H1 (cell line): Measurements from ENCODE around the gene ADD3. TPM values are rescaled to one million over a fixed set of nuclear protein-coding genes. Genes with fewer than 3 reads are reported as not detected.

Source experiments
- CTCF ChIA-PET: fragments of 300-600 bp; sonication (Branson Sonifier 250); formaldehyde crosslinking; loops from one replicate; lab custom pipeline; 2021; ENCODE audit not compliant: partially characterized antibody; lab: Charles Lee
- POLR2A ChIA-PET: fragments of 300-600 bp; sonication (Branson Sonifier 250); formaldehyde crosslinking; loops from one replicate; lab custom pipeline; 2021; ENCODE audit warnings: inconsistent platforms; ENCODE audit not compliant: partially characterized antibody; lab: Charles Lee
- DNase-seq, 2 experiments: peaks; one replicate each; pipeline versions ENCODE4 v3.0.0 to v3.0.0-alpha.2; 2010 to 2022; ENCODE audit warnings: low spot score in 2 of 2, low read depth in 1 of 2, mixed read lengths in 1 of 2
- FAIRE-seq: peaks from 2 replicates; lab custom pipeline; 2011; peaks lifted over from hg19 to GRCh38; lab: Jason Lieb, UNC
- H2AFZ ChIP-seq: 2 replicates; pipeline ENCODE4 v1.8.1; 2012; ENCODE audit warnings: low read length, inconsistent platforms
- H2AK5ac ChIP-seq: 2 replicates; pipeline ENCODE4 v1.6.1; 2013; ENCODE audit warnings: low read depth, low read length
- H2BK120ac ChIP-seq: replicated peaks from 2 replicates; pipeline ENCODE3; 2013; ENCODE audit warnings: low read depth, low read length, inconsistent platforms
- H2BK12ac ChIP-seq: 2 replicates; pipeline ENCODE4 v1.6.1; 2013; ENCODE audit warnings: low read depth, low read length
- H2BK15ac ChIP-seq: 2 replicates; pipeline ENCODE4 v1.6.1; 2013; ENCODE audit warnings: low read length
- H2BK20ac ChIP-seq: 2 replicates; pipeline ENCODE4 v1.6.1; 2013; ENCODE audit warnings: low read length
- H2BK5ac ChIP-seq: 2 replicates; pipeline ENCODE4 v1.6.1; 2013; ENCODE audit warnings: low read depth, low read length
- H3K14ac ChIP-seq: 2 replicates; pipeline ENCODE4 v1.6.1; 2013; ENCODE audit warnings: inconsistent platforms; ENCODE audit not compliant: insufficient read length
- H3K18ac ChIP-seq: 2 replicates; pipeline ENCODE4 v1.6.1; 2013; ENCODE audit warnings: low read length; ENCODE audit errors: extremely low read depth
- H3K23ac ChIP-seq: 2 replicates; pipeline ENCODE4 v1.6.1; 2013; ENCODE audit warnings: inconsistent platforms; ENCODE audit not compliant: insufficient read length
- H3K23me2 ChIP-seq: 2 replicates; pipeline ENCODE4 v1.6.1; 2013; ENCODE audit warnings: low read depth, low read length
- H3K27ac ChIP-seq: 2 replicates; pipeline ENCODE4 v1.6.1; 2011; ENCODE audit warnings: low read depth, low read length, inconsistent platforms
- H3K27me3 ChIP-seq, 4 experiments: replicated peaks in 1 of 4; 1 replicate in 1 of 4; 2 replicates in 3 of 4; pipeline versions ENCODE4 v1.6.1 to v1.8.1; 2011 to 2013; ENCODE audit warnings: low read length in 3 of 4, mild to moderate bottlenecking in 3 of 4, inconsistent platforms in 2 of 4, mixed read lengths in 2 of 4, moderate library complexity in 1 of 4; ENCODE audit not compliant: control insufficient read depth in 3 of 4, insufficient read depth in 3 of 4; ENCODE audit errors: extremely low read depth in 1 of 4
- H3K36me3 ChIP-seq, 4 experiments: 2 replicates each; pipeline versions ENCODE4 v1.6.1 to v1.8.1; 2011 to 2013; ENCODE audit warnings: mild to moderate bottlenecking in 4 of 4, low read length in 3 of 4, moderate library complexity in 2 of 4, control low read depth in 1 of 4, inconsistent platforms in 1 of 4; ENCODE audit not compliant: insufficient read depth in 4 of 4, control insufficient read depth in 2 of 4
- H3K4ac ChIP-seq: replicated peaks from 2 replicates; pipeline ENCODE3; 2013; ENCODE audit warnings: low read length, low read depth, mixed read lengths, inconsistent platforms; ENCODE audit not compliant: insufficient read length
- H3K4me1 ChIP-seq, 4 experiments: replicated peaks in 1 of 4; 1 replicate in 1 of 4; 2 replicates in 3 of 4; pipeline versions ENCODE4 v1.6.1 to v1.8.1; 2011 to 2013; ENCODE audit warnings: low read length in 3 of 4, inconsistent platforms in 2 of 4, mixed read lengths in 1 of 4; ENCODE audit not compliant: insufficient read depth in 4 of 4, control insufficient read depth in 3 of 4
- H3K4me2 ChIP-seq, 2 experiments: 2 replicates each; pipeline versions ENCODE4 v1.6.1 to v1.8.1; 2011 to 2013; ENCODE audit warnings: low read depth in 2 of 2, low read length in 2 of 2, control low read depth in 1 of 2, inconsistent platforms in 1 of 2, mild to moderate bottlenecking in 1 of 2; ENCODE audit not compliant: insufficient read depth in 1 of 2
- H3K4me3 ChIP-seq, 4 experiments: fragments of 200-600, 300-600 bp in 1 of 4; sonication (generic), shearing (Covaris generic), sonication (Bioruptor Twin) in 1 of 4; 2 replicates each; pipeline versions ENCODE4 v1.5.1 to v1.8.1; 2011 to 2016; ENCODE audit warnings: low read length in 4 of 4, low read depth in 3 of 4, control low read depth in 2 of 4, inconsistent platforms in 2 of 4, mild to moderate bottlenecking in 2 of 4, mixed read lengths in 1 of 4, moderate library complexity in 1 of 4; ENCODE audit not compliant: insufficient read depth in 2 of 4; ENCODE audit errors: extremely low read depth in 1 of 4
- H3K56ac ChIP-seq: replicated peaks from 2 replicates; pipeline ENCODE3; 2013; ENCODE audit warnings: low read depth, mild to moderate bottlenecking, mixed read lengths, low read length, inconsistent platforms; ENCODE audit not compliant: insufficient read length
- H3K79me1 ChIP-seq: 2 replicates; pipeline ENCODE4 v1.6.1; 2013; ENCODE audit warnings: low read depth, low read length, control low read depth
- H3K79me2 ChIP-seq, 2 experiments: 2 replicates each; pipeline versions ENCODE4 v1.6.1 to v1.8.1; 2012 to 2013; ENCODE audit warnings: low read length in 2 of 2, mild to moderate bottlenecking in 2 of 2, inconsistent platforms in 1 of 2; ENCODE audit not compliant: insufficient read depth in 2 of 2, control insufficient read depth in 1 of 2
- H3K9ac ChIP-seq, 4 experiments: replicated peaks in 1 of 4; 1 replicate in 1 of 4; 2 replicates in 3 of 4; pipeline versions ENCODE4 v1.6.1 to v1.8.1; 2011 to 2013; ENCODE audit warnings: low read depth in 3 of 4, low read length in 3 of 4, control low read depth in 2 of 4, mild to moderate bottlenecking in 2 of 4, moderate library complexity in 2 of 4, inconsistent platforms in 1 of 4; ENCODE audit errors: extremely low read depth in 1 of 4
- H3K9me3 ChIP-seq, 2 experiments: 2 replicates each; pipeline versions ENCODE4 v1.6.1 to v1.8.1; 2012 to 2013; ENCODE audit warnings: mild to moderate bottlenecking in 2 of 2, moderate library complexity in 2 of 2, control low read depth in 1 of 2, inconsistent platforms in 1 of 2, low read depth in 1 of 2, low read length in 1 of 2, mixed read lengths in 1 of 2; ENCODE audit not compliant: insufficient read depth in 2 of 2
- H4K20me1 ChIP-seq, 2 experiments: replicated peaks in 1 of 2; 2 replicates each; pipeline versions ENCODE3 to v1.8.1; 2011 to 2013; ENCODE audit warnings: inconsistent platforms in 2 of 2, low read length in 2 of 2, mild to moderate bottlenecking in 1 of 2; ENCODE audit not compliant: insufficient read depth in 2 of 2, control insufficient read depth in 1 of 2
- H4K5ac ChIP-seq: 2 replicates; pipeline ENCODE4 v1.6.1; 2013; ENCODE audit warnings: low read length, low read depth, mixed read lengths, inconsistent platforms; ENCODE audit not compliant: insufficient read length
- H4K8ac ChIP-seq: 2 replicates; pipeline ENCODE4 v1.8.0; 2013; ENCODE audit warnings: mild to moderate bottlenecking, moderate library complexity, low read length, inconsistent platforms; ENCODE audit not compliant: insufficient read depth; ENCODE audit errors: extremely low read depth
- H4K91ac ChIP-seq: replicated peaks from 2 replicates; pipeline ENCODE3; 2013; ENCODE audit warnings: low read length, mixed read lengths, inconsistent platforms; ENCODE audit not compliant: insufficient read length
- CTBP2 ChIP-seq: IDR thresholded peaks from 2 replicates; pipeline ENCODE4 v1.7.0; 2011; ENCODE audit warnings: borderline replicate concordance, mild to moderate bottlenecking, moderate library complexity, mixed read lengths, low read length; ENCODE audit not compliant: insufficient read depth, insufficient read length
- RNF2 ChIP-seq: fragments of 200-900, 300-1000 bp; sonication (generic); IDR thresholded peaks from 2 replicates; pipeline ENCODE4 v1.7.1; 2016; ENCODE audit warnings: borderline replicate concordance, low read depth, mild to moderate bottlenecking, antibody characterized with exemption, low read length; ENCODE audit not compliant: poor library complexity, severe bottlenecking; ENCODE audit errors: missing control alignments
- WGBS, 2 experiments: shearing (Covaris generic) in 1 of 2; methylation state at CpG; one replicate each; pipeline versions ENCODE4 v1.1.6 to v1.1.7; 2013 to 2015; ENCODE audit warnings: low lambda C conversion rate in 2 of 2, mixed read lengths in 2 of 2, inconsistent platforms in 1 of 2, low coverage in 1 of 2, missing lambda C conversion rate in 1 of 2; ENCODE audit not compliant: insufficient replicate concordance in 2 of 2, insufficient coverage in 1 of 2, insufficient read length in 1 of 2; ENCODE audit errors: extremely low coverage in 1 of 2, missing lambda C conversion rate in 1 of 2; 5-methylcytosine and 5-hydroxymethylcytosine counted together
- polyA plus RNA-seq, 7 experiments: library from polyadenylated mRNA; depleted of rRNA in 3 of 7; stranded (reverse) in 5 of 7; unstranded in 2 of 7; fragments of >200 nt in 5 of 7; fragments of 200-250 nt in 2 of 7; gene quantifications; 1 replicate in 5 of 7; 2 replicates in 1 of 7; 4 replicates in 1 of 7; pipeline versions ENCODE4 v1.2.1 to v1.2.3, GENCODE V29; 2011 to 2013; ENCODE audit warnings: missing spikeins in 2 of 7, mixed read lengths in 2 of 7
- total RNA-seq: library from RNA; stranded (reverse); fragmentation: NEBNext Ultra II Directional; extraction: Animal tissue kit (Norgen Biotek cat#: 25700); gene quantifications from 2 replicates; pipeline ENCODE4 v1.2.1, GENCODE V29; 2021

The ADD3 gene
- total and polyA plus RNA-seq, 2 of the 8 experiments (the other 6 are each of a cell fraction or from before 2014, with no cell fraction given): 44.7 to 85.6 TPM

DNA sequence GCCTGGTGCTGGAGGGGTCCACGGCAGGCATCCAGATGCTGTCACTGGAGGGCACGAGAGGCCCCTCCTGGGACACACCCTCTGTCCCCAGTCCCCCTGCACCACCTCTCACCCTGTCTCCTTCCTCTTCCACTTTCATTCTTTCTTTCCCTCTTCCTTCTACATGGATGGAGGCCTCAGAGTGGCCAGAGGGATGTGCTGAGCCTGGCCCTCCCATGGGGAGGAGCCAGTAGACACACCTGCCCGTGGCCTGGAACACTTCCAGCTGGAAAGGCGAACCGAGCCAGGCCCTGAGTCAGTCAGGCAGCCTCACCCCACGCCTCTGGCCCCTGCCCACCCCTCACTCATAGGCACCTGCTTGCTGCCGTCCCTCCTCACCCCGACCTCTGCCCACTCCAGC, 143.7 kb downstream of the ADD3 start:
- Histone ChIP-seq H3K4me3 (no peak overlapping the region), H3K27ac (no peak overlapping the region), H3K56ac (no peak overlapping the region), H3K4me2 (no peak overlapping the region), H3K9ac (no peak overlapping the region), H3K4ac (no peak overlapping the region), H2BK12ac (no peak overlapping the region), H4K8ac (peak overlapping the region; percentile 0; the same call in 1 of the 2 replicates), H3K23me2 (no peaks in the 10 kb centered on the region), H3K79me1 (no peaks in the 10 kb centered on the region), H3K23ac (no peak overlapping the region), H3K18ac (no peak overlapping the region; the same call in 1 of the 2 replicates)
- CTCF ChIA-PET: interaction anchor here (0.7 to 5.4 kb wide), 9 partner anchors 8 to 145 kb away, joined by 3 to 52 read pairs (median 7); partner anchors contain the start of gene MXI1
- TF ChIP-seq RNF2 (no peak), CTBP2 (no peak)
- TF ChIP-seq, all 59 proteins: peak for 0
- Histone ChIP-seq H2AFZ (no peak overlapping the region), H3K9me3 (no peaks in the 10 kb centered on the region), H2AK5ac (no peak overlapping the region), H4K5ac (no peak overlapping the region), H2BK15ac (no peak overlapping the region), H4K91ac (no peak overlapping the region), H3K14ac (no peak overlapping the region), H3K4me1 (no peaks in the 10 kb centered on the region; a peak in 3 of 7 replicates), H2BK120ac (no peak overlapping the region), H4K20me1 (no peaks in the 10 kb centered on the region), H3K79me2 (no peaks in the 10 kb centered on the region), H2BK20ac (no peak overlapping the region), H3K27me3 (no peaks in the 10 kb centered on the region; a peak in 2 of 7 replicates), H3K36me3 (no peaks in the 10 kb centered on the region), H2BK5ac (no peak overlapping the region; the same call in 1 of the 2 replicates)
- POLR2A ChIA-PET: no interaction called here
- 85% methylated on average over 3 of the region's 8 CpGs; no CpG with 5 or more reads in 1 of the 2 experiments for WGBS, 2 experiments
- FAIRE-seq: no peak
- DNase-seq: peak in 1 of 2 experiments; percentile 43
